ENCODE results near the gene FAM219A. TPM values are rescaled to one million over a fixed set of nuclear protein-coding genes. Genes with fewer than 3 reads are reported as not detected.
"Not testable (repeated sequence)": the region's sequence is repeated elsewhere in the genome, so short reads cannot be mapped to it uniquely, and the experiment has no call there.

FAM219A gene
- total RNA-seq, 1 experiment from 2014 or later, result 22.7 TPM

DNA sequence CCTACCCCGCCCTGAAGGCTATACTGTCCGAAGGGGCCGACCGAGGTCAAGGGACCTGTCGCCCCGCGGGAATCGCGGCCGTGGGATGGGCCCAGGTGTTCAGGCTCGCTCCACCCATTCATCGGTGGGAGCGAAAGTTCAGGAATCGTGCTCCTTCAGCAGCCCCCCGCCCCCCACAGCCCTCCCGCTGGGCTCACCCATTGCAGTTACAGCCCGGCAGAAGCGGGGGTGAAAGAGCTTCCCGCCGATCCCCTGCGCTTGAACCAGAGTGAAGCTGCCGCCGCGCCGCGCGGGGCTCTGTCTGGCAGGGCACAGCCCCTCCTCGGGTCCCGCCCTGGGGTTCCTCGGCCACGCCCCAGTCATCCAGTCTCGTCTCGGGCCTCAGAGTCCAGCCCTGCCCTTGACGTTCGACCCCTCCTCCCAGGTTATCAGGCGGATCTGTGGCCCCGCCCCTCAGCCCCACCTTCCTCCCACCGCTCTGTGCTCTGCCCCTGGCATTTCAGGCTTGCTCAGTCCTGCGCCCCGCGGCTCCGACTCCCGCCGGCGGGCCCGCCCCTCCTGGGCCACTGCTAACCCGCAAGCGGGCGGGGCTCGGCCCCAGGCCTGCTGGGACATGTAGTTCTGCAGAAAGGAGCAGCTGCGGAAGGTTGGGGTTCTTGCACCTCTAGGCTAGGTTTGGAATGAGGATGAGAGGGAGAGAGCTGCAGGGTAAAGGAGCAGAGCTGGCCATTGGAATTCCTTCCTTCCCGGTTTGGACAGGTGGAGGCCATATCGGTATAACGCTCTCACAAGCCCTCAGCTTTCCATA lies 81.6 kb downstream of the FAM219A start, which contains the start of gene MYORG:
TSS of gene MYORG (minus strand) at position 303 of the 808 bp plus-strand sequence. CDS start 3,955 bp downstream, outside the sequence.
- H3K36me3 ChIP-seq (replicated peaks; ENCODE audit: control insufficient read depth, insufficient read depth, low read length), result no peaks in the 10 kb centered on the region
- DNase-seq, result peak; percentile 99
- peaks cover 20% of the 10 kb centered on the region for H3K27me3 ChIP-seq (ENCODE audit: control insufficient read depth, insufficient read depth, low read length)
- H3K4me3 ChIP-seq (ENCODE audit: insufficient read depth, low read depth, low read length), result peak within 1 kb of the TSS; percentile 75

DNA sequence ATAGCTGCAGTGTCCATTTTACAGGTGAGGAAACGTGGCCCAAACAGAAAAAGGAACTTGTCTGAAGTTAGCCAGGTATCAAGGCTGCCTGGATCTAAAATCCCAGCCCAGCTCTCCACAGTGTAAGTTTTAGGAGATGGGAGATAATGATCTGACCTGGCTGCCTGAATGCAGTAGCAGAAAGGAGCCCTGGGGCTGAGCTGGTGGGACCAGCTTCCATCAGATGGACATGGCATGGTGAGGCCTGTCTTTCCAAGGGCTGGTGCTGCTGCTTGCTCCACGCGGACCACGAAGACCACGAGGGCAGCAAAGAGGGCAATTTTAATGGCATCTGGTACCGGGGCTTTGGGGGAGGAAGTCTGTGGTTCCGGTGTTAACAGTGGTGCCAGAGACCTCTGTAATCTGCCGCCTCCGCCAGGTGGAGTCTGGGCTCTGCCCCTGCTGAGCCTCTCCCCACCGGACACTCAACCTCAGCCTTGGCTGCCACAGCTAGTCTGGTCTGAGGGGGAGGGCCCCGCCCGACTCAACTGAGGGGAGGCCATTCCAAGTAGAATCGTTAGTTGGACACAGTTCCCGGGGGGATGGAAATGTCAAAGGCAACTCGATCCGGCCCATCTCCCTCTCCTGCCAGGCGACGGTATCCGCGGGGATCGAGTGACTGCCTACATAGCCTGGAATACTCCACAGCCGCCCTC lies 82.3 kb downstream of the FAM219A start:
- peak overlapping the region; percentile 75 for H3K4me3 ChIP-seq (ENCODE audit: insufficient read depth, low read depth, low read length)
- peaks cover 13% of the 10 kb centered on the region for H3K27me3 ChIP-seq (ENCODE audit: control insufficient read depth, insufficient read depth, low read length)
- H3K36me3 ChIP-seq (replicated peaks; ENCODE audit: control insufficient read depth, insufficient read depth, low read length), result no peaks in the 10 kb centered on the region
- DNase-seq, result peak; percentile 83

DNA sequence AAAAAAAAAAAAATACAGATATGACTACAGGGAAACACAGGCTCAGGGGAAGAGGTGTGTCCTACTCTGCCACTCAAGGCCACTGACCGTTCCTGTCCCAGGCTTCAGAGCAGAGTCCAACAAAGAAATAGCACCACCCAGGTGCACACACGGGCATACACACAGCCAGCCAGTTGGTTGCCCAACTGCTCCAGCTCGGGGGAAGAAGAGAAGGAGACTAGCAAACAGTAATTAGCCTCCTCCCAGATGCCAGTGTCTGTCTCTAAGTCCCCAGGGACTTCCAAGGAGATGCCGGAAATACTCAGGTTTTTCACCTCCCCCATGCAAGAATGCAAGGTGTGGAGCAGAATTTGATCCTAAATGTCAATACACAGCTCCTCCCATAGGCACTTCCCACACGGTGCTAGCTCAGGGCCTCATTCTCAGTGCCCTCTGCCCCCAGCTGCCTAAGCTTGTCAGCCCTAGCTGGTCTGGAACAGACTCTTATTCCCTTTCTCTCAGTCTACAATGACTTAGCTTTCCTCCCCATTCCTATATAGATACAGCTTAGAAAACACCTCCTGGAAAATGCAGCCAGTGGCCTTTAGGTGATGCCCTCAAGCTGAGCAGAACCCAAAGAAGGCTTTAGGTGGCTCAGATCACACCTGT lies 83.3 kb downstream of the FAM219A start:
- Histone ChIP-seq H3K27me3 (ENCODE audit: control insufficient read depth, insufficient read depth, low read length) (peaks cover 5% of the 10 kb centered on the region), H3K4me3 (ENCODE audit: insufficient read depth, low read depth, low read length) (no peak overlapping the region), H3K36me3 (replicated peaks; ENCODE audit: control insufficient read depth, insufficient read depth, low read length) (no peaks in the 10 kb centered on the region; the same call in 1 of the 2 replicates)
- DNase-seq, result peak; percentile 63

DNA sequence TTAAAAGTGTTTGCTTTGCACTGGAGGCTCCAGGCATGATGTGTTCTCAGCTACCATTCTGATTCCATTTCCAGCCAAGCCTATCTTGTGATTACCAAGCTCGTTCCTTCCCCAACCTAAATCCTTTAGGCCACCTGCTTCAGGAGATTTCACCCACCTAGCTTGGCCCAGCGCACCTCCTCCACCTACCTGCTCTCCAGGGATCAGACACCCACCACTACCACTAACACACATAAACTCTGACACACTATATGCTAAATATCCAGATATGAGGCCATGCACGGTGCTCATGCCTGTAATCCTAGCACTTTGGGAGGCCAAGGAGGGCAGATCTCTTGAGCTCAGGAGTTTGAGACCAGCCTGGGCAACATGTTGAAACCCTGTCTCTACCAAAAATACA lies 84.0 kb downstream of the FAM219A start:
- Histone ChIP-seq H3K36me3 (replicated peaks; ENCODE audit: control insufficient read depth, insufficient read depth, low read length) (no peaks in the 10 kb centered on the region; the same call in 1 of the 2 replicates), H3K27me3 (ENCODE audit: control insufficient read depth, insufficient read depth, low read length) (peaks cover 2% of the 10 kb centered on the region), H3K4me3 (ENCODE audit: insufficient read depth, low read depth, low read length) (no peak overlapping the region)
- DNase-seq, result no peak

DNA sequence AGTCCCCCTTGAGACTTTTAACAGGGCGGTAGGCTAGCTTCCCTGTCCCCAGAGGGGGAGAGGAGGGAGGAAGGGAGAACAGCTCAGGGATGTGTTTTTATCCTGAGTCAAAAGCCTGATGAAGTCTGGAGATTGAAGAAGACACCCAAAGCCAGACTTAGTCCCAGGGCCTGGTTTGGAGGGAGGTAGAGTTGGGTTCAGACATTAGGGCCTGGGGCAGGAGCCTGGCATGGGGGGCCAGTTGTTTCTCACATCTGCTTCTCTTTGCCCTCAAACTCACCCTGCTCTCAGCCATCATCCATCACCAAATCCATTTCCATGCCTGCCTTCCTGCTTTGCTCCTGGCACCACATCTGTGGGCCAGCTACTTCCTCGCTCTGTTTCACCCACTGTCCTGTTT lies 84.6 kb downstream of the FAM219A start:
- Histone ChIP-seq H3K4me3 (ENCODE audit: insufficient read depth, low read depth, low read length) (no peak overlapping the region), H3K27me3 (ENCODE audit: control insufficient read depth, insufficient read depth, low read length) (peaks cover 2% of the 10 kb centered on the region), H3K36me3 (replicated peaks; ENCODE audit: control insufficient read depth, insufficient read depth, low read length) (no peaks in the 10 kb centered on the region; the same call in 1 of the 2 replicates)
- DNase-seq, result no peak

DNA sequence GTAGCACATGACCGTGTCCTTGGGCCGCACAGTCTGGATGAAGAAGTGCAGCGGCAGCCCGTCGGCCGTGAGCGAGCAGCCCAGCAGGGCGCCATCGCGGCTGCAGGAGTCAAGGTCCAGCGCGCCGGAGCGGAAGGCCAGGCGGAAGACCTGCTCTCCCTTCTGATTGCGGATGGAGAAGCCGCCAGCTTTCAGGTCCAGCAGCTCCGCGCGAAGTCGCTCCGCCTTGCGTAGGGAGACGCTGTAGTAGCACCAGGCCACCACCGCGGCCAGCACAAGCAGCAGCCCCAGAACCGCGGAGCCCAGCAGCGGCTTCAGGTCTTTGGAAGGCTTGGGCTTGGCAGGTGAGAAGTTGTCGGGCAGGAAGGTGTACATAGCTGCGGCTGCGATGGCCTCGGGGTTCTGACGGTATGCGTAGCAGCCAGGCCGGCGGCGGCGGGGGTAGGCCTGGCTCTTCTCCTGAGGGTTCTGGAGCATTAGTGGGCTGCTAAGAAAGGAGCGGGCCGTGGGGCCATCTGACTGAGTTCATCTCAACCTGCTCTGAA lies 85.8 kb downstream of the FAM219A start:
- Histone ChIP-seq H3K4me3 (ENCODE audit: insufficient read depth, low read depth, low read length) (no peak overlapping the region), H3K36me3 (replicated peaks; ENCODE audit: control insufficient read depth, insufficient read depth, low read length) (no peaks in the 10 kb centered on the region; the same call in 1 of the 2 replicates), H3K27me3 (ENCODE audit: control insufficient read depth, insufficient read depth, low read length) (peaks cover 2% of the 10 kb centered on the region)
- DNase-seq, result peak; percentile 70

DNA sequence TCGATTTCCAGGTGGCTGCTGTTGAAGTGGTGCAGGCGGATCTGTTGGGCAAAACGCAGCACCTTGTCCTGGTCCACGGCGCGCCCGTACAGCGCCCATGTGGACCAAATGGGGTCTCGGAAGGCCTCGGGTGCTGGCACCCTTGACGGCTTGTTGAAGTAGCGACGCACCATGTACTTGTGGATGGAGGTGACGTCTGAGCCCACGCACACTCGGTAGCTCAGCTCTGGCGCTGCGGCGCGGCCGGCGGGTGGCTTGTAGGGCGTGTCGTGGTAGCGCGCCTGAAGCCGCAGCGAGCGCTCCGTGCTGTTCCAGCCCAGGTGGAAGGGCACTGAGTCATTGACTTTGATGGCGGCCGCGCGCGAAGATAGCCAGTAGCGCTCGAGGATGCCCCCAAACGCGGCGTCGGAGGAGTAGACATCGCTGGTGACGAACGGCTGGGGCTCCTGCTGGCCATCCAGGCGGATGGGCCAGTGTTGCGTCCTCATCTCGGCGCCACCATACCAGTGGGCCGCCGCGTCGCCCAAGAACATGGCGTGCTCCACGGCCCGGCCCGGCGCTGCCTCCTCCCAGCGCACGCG lies 86.4 kb downstream of the FAM219A start:
- no peak for DNase-seq
- H3K36me3 ChIP-seq (replicated peaks; ENCODE audit: control insufficient read depth, insufficient read depth, low read length), result no peaks in the 10 kb centered on the region; the same call in 1 of the 2 replicates
- no peak overlapping the region for H3K4me3 ChIP-seq (ENCODE audit: insufficient read depth, low read depth, low read length)
- H3K27me3 ChIP-seq (ENCODE audit: control insufficient read depth, insufficient read depth, low read length), result no peaks in the 10 kb centered on the region; the same call in 1 of the 2 replicates

DNA sequence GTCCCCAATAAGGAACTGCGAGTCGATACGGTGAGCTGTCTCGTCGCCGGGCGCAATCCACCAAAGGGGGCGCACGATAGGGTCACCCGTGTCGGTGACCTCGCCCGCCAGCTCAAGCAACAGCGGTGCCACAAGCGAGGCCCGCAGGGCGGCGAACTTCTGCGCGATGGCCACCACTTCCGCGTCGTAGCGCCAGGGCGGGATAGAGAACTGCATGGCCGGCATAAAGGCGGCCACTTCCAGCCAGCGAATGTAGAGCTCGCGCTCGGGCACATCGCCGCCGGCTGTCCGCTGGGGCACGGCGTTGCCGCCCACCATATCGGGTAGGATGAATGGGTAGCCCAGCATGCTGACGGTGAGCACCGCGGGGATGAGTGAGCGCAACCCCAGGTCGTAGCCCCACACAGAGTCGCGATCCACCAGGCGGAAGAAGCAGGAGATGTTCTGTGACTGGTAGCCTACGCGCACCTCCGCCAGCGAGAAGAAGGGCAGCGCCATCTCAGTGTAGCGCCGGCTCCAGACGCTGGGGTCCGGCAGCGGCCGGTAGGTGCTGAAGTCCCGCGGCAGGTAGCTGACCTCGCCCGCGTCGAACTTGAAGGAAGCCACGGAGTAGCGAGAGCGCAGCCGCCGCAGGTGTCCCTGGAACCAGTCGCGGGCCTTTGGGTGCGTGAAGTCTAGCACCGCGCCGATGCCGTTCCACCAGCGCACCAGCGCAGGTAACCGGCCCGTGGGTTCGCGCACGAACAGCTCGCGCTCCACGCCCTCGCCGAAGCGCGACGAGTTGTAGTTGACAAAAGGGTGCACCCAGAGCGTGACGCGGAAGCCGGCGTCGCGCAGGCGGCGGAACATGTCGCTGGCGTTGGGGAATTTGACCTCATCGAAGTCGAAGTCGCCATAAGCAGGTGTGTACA lies 87.1 kb downstream of the FAM219A start:
- H3K36me3 ChIP-seq (replicated peaks; ENCODE audit: control insufficient read depth, insufficient read depth, low read length), result no peaks in the 10 kb centered on the region; the same call in 1 of the 2 replicates
- H3K27me3 ChIP-seq (ENCODE audit: control insufficient read depth, insufficient read depth, low read length), result no peaks in the 10 kb centered on the region; the same call in 1 of the 2 replicates
- no peak for DNase-seq
- H3K4me3 ChIP-seq (ENCODE audit: insufficient read depth, low read depth, low read length), result no peak overlapping the region

DNA sequence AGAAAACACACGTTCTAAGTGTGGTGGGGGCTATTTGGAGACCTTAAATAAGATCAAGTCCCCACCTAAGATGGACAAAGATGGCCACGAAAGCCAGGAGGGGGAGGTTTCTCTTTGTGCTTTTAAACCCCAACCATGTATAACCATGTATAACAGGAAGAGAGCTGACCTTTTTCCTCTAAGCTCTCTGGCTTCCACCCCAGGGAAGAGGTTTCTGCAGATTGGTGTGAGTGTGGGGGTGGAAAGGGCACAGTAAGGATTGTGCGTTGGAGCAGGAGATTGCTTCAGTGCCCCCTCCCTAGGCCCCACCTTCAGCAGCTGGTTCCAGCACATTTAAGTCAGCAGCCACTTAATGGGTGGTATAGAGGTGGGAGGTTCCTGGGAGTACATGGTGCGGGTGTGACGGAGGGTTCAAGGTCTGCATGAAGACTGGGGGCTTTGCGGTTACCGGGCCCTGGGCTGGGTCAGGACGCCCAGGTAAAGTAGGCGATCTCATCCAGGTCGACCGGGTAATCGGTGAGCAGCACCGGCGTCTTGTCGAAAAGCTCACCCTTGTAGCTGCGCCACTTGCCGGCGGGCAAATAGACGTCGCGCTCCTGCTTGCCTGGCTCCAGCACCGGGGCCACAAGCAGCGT lies 87.9 kb downstream of the FAM219A start:
- Histone ChIP-seq H3K36me3 (replicated peaks; ENCODE audit: control insufficient read depth, insufficient read depth, low read length) (no peaks in the 10 kb centered on the region; the same call in 1 of the 2 replicates), H3K4me3 (ENCODE audit: insufficient read depth, low read depth, low read length) (no peak overlapping the region), H3K27me3 (ENCODE audit: control insufficient read depth, insufficient read depth, low read length) (no peaks in the 10 kb centered on the region)
- no peak for DNase-seq

DNA sequence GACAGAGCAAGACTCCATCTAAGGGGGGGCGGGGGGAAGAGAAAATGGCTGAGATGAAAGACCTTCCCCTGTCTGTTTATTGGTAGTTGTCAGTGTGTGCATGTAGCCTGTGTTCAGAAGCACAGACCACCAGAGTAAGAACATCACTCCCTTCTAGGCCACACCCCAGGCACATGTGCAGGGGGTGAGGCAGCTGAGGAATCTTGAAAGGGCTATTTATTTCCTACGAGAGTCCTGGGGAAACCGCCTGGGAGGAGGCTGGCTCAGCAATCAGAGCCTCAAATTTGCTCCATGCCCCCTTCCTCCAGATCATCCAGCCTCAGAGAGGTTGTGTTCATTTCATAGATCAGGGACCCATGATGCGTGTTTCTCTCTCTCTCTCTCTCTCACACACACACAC lies 88.7 kb downstream of the FAM219A start:
- Histone ChIP-seq H3K27me3 (ENCODE audit: control insufficient read depth, insufficient read depth, low read length) (no peaks in the 10 kb centered on the region), H3K4me3 (ENCODE audit: insufficient read depth, low read depth, low read length) (no peak overlapping the region), H3K36me3 (replicated peaks; ENCODE audit: control insufficient read depth, insufficient read depth, low read length) (no peaks in the 10 kb centered on the region; the same call in 1 of the 2 replicates)
- DNase-seq, result no peak

DNA sequence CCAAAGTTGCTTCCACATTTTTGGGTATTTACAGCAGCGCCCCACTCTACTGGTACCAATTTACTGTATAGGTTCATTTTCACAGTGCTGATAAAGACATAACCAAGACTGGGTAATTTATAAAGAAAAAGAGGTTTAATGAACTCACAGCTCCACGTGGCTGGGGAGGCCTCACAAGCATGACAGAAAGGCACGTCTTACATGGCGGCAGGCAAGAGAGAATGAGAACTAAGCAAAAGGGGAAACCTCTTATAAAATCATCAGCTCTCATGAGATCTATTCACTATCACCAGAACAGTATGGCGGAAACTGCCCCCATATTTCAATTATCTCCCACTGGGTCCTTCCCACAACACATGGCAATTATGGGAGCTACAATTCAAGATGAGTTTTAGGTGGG lies 89.6 kb downstream of the FAM219A start:
- not testable (repeated sequence) for H3K27me3 ChIP-seq (ENCODE audit: control insufficient read depth, insufficient read depth, low read length); DNase-seq; H3K36me3 ChIP-seq (replicated peaks; ENCODE audit: control insufficient read depth, insufficient read depth, low read length); H3K4me3 ChIP-seq (ENCODE audit: insufficient read depth, low read depth, low read length)

DNA sequence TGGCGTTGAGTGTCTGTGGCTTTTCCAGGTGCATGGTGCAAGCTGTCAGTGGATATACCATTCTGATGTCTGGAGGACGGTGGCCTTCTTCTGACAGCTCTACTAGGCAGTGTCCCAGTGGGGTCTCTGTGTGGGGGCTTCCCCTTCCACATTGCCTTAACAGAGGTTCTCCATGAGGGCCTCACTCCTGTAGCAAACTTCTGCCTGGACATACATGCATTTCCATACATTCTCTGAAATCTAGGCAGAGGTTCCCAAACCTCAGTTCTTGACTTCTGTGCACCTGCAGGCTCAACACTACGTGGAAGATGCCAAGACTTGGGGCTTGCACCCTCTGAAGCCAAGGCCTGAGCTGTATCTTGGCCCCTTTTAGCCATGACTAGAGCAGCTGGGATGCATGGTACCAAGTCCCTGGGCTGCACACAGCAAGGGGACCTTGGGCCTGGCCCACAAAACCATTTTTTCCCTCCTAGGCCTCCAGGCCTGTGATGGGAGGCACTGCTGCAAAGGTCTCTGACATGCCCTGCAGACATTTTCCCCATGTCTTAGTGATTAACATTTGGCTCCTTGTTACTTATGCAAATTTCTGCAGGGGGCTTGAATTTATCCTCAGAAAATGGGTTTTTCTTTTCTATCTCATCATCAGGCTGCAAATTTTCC lies 90.5 kb downstream of the FAM219A start:
- DNase-seq; H3K27me3 ChIP-seq (ENCODE audit: control insufficient read depth, insufficient read depth, low read length); H3K36me3 ChIP-seq (replicated peaks; ENCODE audit: control insufficient read depth, insufficient read depth, low read length); H3K4me3 ChIP-seq (ENCODE audit: insufficient read depth, low read depth, low read length): not testable (repeated sequence)
